HAP-1 (cell line): ENCODE measurements around the gene MUC22.
"Not testable (repeated sequence)": the region's sequence is repeated elsewhere in the genome, so short reads cannot be mapped to it uniquely, and the experiment has no call there.

Source experiments
- DNase-seq, 2 experiments: peaks; one replicate each; pipeline ENCODE4 v3.0.0-alpha.2; 2016 to 2020; ENCODE audit warnings: low spot score in 2 of 2
- H3K27me3 ChIP-seq: fragments of 250-450 bp; sonication (Bioruptor Pico); 2 replicates; pipeline ENCODE4 v1.5.1; 2020; ENCODE audit warnings: low read depth, mild to moderate bottlenecking, moderate library complexity
- H3K36me3 ChIP-seq: fragments of 250-450 bp; sonication (Bioruptor Pico); replicated peaks from 2 replicates; pipeline ENCODE4 v1.5.1; 2020; ENCODE audit warnings: mild to moderate bottlenecking
- H3K4me1 ChIP-seq: fragments of 250-450 bp; sonication (Bioruptor Pico); 2 replicates; pipeline ENCODE4 v1.5.1; 2020; ENCODE audit warnings: mild to moderate bottlenecking
- H3K4me3 ChIP-seq: fragments of 250-450 bp; sonication (Bioruptor Pico); 2 replicates; pipeline ENCODE4 v1.5.1; 2020; ENCODE audit warnings: mild to moderate bottlenecking, moderate library complexity
- H3K9me3 ChIP-seq: fragments of 250-450 bp; sonication (Bioruptor Pico); 2 replicates; pipeline ENCODE4 v1.5.1; 2020; ENCODE audit warnings: mild to moderate bottlenecking, moderate library complexity
- in situ Hi-C: fragments of 300-500 bp; cut with MboI; formaldehyde crosslinking; loops from 3 replicates; pipeline ENCODE4 v1.14.3; 2020; ENCODE audit warnings: low sequenced_read_pairs, inconsistent platforms, mixed read lengths

Gene MUC22

DNA sequence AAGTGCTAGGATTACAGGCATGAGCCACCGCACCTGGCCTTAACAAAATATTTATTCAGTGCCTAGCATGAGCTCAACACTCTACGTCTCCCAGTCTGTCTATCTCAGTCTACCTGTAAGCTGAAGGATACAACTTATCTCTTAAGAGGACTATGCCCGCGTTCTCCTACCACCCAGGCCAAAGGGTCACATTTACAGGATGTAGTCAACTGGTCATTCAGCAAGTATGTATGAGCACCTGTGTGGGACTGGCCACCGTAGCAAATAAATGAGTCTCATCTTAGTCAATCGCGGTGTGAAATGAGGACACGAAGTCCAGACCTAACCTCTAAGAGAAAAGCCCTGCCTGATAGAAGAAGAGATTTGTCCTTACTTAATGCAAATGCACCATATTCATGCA lies 49.9 kb downstream of the MUC22 start:
- in situ Hi-C loops: no loop called here
- Histone ChIP-seq H3K27me3 (no peaks in the 10 kb centered on the region), H3K9me3 (no peaks in the 10 kb centered on the region), H3K4me1 (peaks cover 12% of the 10 kb centered on the region), H3K4me3 (no peak overlapping the region), H3K36me3 (no peaks in the 10 kb centered on the region)
- DNase-seq: no peak

DNA sequence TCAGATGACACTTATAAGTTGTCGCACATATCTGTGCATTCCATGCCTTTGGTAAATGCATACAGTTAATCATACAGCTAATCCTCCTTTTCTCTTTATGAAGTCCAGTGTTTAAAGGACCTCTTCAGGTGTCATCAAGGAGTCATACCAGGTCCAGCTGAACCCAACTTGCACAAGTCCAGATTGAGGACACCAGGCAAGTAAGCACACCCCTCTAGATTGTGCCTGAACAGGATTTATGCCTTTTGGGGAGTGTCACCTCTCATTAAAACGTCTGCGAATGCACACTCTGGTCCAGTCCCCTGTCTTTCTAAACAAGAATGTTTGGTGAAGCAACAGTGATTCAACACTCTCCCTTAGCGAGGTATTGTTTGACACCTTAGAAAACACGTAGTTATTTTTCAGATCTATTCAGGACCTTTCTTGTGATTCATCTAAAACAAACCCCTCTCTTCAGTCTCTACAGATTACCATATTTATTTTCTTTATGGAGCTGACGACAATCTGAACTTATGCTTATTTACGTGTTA lies 53.7 kb downstream of the MUC22 start:
- Histone ChIP-seq H3K4me3 (no peak overlapping the region), H3K9me3 (no peaks in the 10 kb centered on the region)
- in situ Hi-C loops: no loop called here

DNA sequence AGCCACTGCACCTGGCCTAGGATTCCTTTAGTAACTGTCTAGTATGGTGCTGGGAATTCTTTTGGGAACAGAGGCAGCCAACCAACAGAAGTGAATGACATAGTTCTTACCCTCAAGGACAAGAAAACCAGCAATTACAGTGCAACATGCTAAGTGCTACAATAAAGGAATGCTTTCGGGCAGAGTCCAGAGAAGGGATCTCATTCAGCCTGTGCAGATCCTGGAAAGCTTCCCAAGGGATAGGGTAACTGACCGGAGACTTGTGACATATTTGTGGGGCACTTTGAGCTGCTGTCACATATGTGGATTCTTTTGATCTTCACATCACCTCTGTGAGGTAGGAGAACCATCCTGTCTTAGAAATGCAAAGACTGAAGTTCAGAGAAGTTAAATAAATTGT lies 55.3 kb downstream of the MUC22 start:
- DNase-seq: no peak
- Histone ChIP-seq H3K4me3 (no peak overlapping the region), H3K4me1 (peaks cover 3% of the 10 kb centered on the region; the same call in 1 of the 2 replicates), H3K9me3 (no peaks in the 10 kb centered on the region), H3K36me3 (no peaks in the 10 kb centered on the region), H3K27me3 (no peaks in the 10 kb centered on the region)
- in situ Hi-C loops: no loop called here

More for the DNA sequence above, 53.7 kb downstream of the MUC22 start:
- no peak for DNase-seq
- no peaks in the 10 kb centered on the region for H3K4me1 ChIP-seq
- no peaks in the 10 kb centered on the region for H3K36me3 ChIP-seq
- no peaks in the 10 kb centered on the region for H3K27me3 ChIP-seq

DNA sequence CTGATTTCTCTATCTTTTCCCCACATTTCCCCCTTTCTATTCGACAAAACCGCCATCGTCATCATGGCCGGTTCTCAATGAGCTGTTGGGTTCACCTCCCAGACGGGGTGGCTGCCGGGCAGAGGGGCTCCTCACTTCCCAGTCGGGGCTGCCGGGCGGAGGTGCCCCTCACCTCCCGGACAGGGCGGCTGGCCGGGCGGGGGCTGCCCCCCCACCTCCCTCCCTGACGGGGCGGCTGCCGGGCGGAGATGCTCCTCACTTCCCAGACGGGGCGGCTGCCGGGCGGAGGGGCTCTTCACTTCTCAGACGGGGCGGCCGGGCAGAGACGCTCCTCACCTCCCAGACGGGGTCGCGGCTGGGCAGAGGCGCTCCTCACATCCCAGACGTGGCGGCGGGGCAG lies 56.8 kb downstream of the MUC22 start:
- in situ Hi-C loops: not testable (repeated sequence)

DNA sequence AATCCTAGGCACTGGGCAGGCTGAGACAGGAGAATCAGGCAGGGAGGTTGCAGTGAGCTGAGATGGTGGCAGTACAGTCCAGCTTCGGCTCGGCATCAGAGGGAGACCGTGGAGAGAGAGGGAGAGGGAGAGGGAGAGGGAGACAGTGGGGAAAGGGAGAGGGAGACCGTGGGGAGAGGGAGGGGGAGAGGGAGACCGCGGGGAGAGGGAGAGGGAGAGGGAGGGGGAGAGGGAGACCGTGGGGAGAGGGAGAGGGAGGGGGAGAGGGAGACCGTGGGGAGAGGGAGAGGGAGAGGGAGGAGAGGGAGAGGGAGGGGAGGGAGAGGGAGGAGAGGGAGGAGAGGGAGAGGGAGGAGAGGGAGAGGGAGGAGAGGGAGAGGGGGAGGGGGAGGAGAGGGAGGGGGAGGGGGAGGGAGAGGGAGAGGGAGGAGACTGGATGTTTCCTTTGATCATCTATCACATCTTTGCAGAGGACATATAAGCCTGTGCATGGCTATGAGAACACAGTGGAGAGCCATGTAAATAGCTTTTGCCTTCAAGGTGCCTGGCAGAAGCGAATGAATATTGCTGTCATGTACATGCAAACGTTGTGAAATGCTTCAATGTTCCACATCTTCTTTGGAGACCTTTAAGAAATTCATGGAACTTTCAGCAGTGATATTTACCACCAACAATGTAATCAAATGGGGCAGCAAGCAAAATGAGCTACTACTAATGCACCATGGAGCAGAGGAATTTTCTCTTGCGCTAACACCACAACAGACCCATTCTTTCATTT lies 57.8 kb downstream of the MUC22 start:
- H3K4me1 ChIP-seq: peaks cover 20% of the 10 kb centered on the region
- H3K36me3 ChIP-seq, H3K9me3 ChIP-seq, H3K4me3 ChIP-seq, H3K27me3 ChIP-seq, DNase-seq, in situ Hi-C loops: not testable (repeated sequence)

More for the DNA sequence above, 56.8 kb downstream of the MUC22 start:
- not testable (repeated sequence) for H3K4me1 ChIP-seq, H3K9me3 ChIP-seq, H3K36me3 ChIP-seq, DNase-seq, H3K27me3 ChIP-seq, H3K4me3 ChIP-seq

DNA sequence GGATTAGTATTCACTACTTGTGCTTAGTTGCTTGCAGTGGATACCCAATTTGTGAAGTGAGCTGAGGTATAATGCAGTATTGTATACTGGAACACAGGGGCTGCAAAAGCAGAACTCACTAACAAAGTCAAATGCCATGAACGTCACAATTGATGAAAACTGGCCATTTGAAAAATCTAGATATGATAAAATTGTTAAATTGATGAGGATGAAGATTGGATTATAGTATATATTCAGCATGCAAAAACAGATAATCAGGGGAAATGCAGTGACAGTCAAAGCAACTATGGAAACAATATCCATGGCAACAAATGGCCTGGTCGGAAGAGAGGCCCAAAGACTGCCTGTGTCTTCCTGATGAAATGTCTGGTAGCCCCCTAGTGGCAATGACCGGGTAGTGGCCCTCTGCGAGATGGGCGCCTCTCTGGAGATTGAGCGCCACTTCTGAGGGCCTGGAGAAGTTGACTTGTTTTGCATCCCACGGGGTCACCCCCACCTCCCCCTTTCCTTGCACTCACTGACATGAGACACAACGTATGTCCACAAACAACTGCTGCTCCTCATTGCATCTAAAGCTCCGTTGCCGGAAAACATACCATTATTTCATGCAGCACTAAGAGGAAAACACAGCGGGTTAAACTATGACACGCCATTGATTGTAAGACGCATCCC lies 58.5 kb downstream of the MUC22 start:
- in situ Hi-C loops: no loop called here
- peaks cover 25% of the 10 kb centered on the region for H3K4me1 ChIP-seq
- H3K27me3 ChIP-seq: no peaks in the 10 kb centered on the region
- no peaks in the 10 kb centered on the region for H3K36me3 ChIP-seq
- DNase-seq: peak; percentile 80 to 86
- no peak overlapping the region for H3K4me3 ChIP-seq
- H3K9me3 ChIP-seq: no peaks in the 10 kb centered on the region

DNA sequence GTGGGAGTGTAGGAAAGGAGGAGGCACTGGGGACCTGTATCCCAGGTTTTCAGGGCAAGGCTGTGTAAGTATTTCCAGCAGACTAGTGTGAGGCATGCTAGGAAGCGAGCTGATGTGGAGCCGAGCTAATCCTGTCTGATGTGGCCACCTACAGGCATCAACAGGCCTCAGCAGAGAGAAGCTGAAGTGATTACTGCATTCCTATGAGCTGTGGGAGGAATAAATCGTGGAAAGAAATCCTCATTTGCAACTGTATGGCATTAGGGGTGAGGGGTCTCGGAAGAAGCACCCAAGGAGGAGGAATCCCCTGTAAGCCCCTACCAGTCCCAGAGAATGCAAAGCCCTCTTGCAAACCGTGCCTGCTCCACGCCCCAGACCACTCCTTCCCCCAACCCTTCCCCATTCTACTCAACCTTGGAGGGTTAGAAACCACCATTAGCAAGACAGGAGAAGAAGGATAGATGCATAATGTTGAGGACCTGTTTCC lies 60.5 kb downstream of the MUC22 start:
- no peaks in the 10 kb centered on the region for H3K36me3 ChIP-seq
- H3K27me3 ChIP-seq: no peaks in the 10 kb centered on the region
- peak; percentile 78 to 83 for DNase-seq
- in situ Hi-C loops: loop anchor here (10.0 kb wide), 1 partner anchor 326 kb away; the partner anchor contains the start of genes FLOT1 and IER3
- peaks cover 25% of the 10 kb centered on the region for H3K4me1 ChIP-seq
- no peaks in the 10 kb centered on the region for H3K9me3 ChIP-seq
- H3K4me3 ChIP-seq: no peak overlapping the region

DNA sequence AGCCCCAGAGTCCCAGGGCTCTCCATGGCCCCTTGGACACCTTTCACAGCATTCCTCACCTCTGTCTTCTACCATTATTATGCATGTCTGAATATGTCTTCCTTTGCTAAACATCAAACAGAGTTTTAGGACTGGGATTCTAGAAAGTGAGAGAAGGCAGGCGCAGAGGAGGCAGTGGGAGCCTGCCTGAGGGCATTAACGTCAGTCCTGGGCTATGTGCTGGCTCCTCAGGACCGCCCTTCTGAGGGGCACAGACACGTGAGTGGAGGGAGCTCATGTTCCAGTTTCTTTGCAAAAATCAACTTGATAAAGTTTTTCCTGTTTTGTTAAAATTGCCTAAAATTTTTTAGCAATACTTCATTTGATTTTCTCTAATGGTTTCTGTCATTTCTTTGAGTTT lies 64.1 kb downstream of the MUC22 start:
- Histone ChIP-seq H3K9me3 (no peaks in the 10 kb centered on the region), H3K4me3 (no peak overlapping the region), H3K27me3 (no peaks in the 10 kb centered on the region), H3K36me3 (no peaks in the 10 kb centered on the region), H3K4me1 (peaks cover 25% of the 10 kb centered on the region)
- in situ Hi-C loops: loop anchor here (10.0 kb wide), 1 partner anchor 330 kb away; the partner anchor contains the start of genes FLOT1 and IER3
- no peak for DNase-seq

DNA sequence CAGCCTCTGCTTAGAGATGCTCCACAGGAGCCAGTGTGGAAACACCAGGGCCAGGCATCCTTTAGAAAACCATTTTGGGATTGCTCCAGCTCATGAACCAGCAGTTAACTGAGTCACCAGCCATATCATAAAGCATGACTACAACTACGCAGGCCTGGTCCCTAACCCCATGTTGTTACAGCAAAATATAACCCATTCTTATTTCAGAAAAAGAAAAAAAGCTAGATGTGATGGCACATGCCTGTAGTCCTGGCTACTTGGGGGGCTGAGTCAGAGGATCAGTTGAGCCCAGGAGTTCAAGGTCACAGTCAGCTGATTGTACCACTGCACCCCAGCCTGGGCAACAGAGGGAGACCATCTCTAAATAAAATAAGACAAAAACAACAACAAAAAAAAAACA lies 65.3 kb downstream of the MUC22 start:
- in situ Hi-C loops: loop anchor here (5.0 to 25.0 kb wide), 3 partner anchors 158 to 588 kb away; partner anchors contain the start of genes FLOT1, HLA-E and IER3

DNA sequence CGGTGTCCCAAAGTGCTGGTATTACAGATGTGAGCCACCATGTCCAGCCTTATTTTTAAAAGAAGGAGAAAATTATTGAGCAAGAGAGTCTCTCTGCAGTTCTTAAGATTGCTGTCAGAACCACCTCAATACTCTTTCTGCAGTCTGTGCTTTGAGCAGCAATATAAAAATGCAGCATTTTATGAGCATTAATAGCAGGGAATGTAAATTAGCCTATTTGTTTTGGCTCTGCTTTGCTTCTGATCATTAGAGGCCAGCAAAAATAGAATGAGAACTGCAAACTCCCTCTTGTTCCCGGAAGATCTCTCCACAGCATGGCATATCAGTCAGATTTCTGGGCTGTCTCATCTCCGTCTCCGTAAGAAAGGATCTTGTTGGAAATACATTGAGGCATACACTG lies 66.3 kb downstream of the MUC22 start:
- in situ Hi-C loops: loop anchor here (5.0 to 25.0 kb wide), 3 partner anchors 159 to 589 kb away; partner anchors contain the start of genes FLOT1, HLA-E and IER3

More for the DNA sequence above, 65.3 kb downstream of the MUC22 start:
- H3K27me3 ChIP-seq: no peaks in the 10 kb centered on the region
- peaks cover 25% of the 10 kb centered on the region for H3K4me1 ChIP-seq
- H3K36me3 ChIP-seq: no peaks in the 10 kb centered on the region
- DNase-seq: no peak
- H3K9me3 ChIP-seq: no peaks in the 10 kb centered on the region
- no peak overlapping the region for H3K4me3 ChIP-seq

DNA sequence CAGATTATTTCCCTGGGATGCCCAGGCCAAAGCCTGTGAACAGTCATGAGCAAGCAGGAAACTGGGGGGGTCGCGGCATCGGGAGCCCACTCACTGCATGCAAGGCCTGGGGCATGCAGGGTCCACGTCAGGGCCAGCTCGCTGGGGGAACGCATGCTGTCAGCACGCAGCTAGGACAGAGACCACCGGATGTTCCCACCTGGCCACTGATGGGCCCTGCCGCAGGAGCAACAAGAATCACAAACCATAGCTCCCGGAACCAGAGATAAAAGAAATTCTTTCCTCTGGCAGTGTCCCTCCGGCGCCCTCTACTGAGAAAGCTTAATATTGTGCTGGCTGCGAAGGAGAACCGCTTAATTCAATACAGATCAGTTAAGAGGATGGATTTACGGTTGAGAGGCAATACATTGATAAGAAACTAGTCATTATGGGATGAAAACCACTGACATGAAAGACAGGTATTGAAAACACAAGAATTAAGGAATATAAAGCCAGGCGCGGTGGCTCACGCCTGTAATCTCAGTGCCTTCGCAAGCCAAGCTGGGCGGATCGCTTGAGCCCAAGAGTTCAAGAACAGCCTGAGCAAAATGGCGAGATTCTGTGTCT lies 69.5 kb downstream of the MUC22 start:
- DNase-seq: peak; percentile 74 to 84
- Histone ChIP-seq H3K4me3 (no peak overlapping the region), H3K9me3 (no peaks in the 10 kb centered on the region), H3K36me3 (no peaks in the 10 kb centered on the region), H3K27me3 (no peaks in the 10 kb centered on the region), H3K4me1 (peaks cover 2% of the 10 kb centered on the region; the same call in 1 of the 2 replicates)
- in situ Hi-C loops: loop anchor here (5.0 to 25.0 kb wide), 4 partner anchors 162 to 592 kb away; partner anchors contain the start of genes FLOT1, HLA-E and IER3

More for the DNA sequence above, 66.3 kb downstream of the MUC22 start:
- H3K4me1 ChIP-seq: peaks cover 19% of the 10 kb centered on the region
- no peaks in the 10 kb centered on the region for H3K9me3 ChIP-seq
- no peak overlapping the region for H3K4me3 ChIP-seq
- no peaks in the 10 kb centered on the region for H3K36me3 ChIP-seq
- H3K27me3 ChIP-seq: no peaks in the 10 kb centered on the region
- DNase-seq: no peak

DNA sequence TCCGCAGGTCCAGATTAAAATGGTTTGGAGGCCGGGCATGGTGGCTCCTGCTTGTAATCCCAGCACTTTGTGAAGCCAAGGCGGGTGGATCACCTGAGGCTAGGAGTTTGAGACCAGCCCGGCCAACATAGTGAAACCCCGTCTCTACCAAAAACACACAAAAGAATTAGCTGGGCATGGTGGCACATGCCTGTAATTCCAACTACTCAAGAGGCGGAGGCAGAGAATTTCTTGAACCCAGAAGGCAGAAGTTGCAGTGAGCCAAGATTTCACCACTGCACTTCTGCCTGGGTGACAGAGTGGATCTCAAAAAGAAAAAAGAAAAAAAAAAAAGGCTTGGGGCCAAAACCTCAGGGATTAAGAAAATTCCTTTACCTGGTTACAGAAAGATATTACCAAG lies 71.6 kb downstream of the MUC22 start:
- Histone ChIP-seq H3K9me3 (no peaks in the 10 kb centered on the region), H3K27me3 (no peaks in the 10 kb centered on the region), H3K4me3 (no peak overlapping the region), H3K4me1 (peaks cover 2% of the 10 kb centered on the region; the same call in 1 of the 2 replicates), H3K36me3 (no peaks in the 10 kb centered on the region)
- DNase-seq: no peak
- in situ Hi-C loops: loop anchor here (5.0 to 25.0 kb wide), 2 partner anchors 255 to 595 kb away; partner anchors contain the start of gene HLA-E

DNA sequence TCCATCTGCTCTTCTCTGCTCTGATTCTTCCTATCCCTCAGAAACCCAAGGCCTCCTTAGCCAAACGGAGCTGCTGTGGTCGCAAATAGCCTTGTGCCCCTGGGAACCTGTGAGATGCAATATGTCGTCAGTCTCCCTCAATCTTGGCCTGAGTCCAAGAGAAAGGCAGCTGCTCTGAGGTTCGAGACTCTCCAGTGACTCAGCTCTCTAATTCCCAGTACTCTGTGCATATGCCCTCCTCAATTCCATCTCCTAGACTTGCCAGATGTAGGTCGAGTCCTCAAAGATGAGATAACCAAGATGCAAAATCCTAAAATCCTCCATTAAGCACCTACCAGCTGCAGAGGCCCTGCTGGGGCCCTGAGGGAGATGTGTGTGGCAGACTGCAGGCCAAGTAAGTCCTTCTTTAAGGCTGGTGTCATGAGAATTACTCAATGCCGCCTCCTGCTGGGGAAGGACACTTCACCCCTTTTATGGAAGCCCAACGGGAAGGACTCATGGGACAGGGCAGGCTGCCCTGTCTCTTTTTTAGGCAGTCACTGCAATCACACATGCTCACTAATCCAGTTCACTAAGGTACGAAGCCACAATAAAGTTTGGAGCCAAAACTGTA lies 73.6 kb downstream of the MUC22 start:
- in situ Hi-C loops: loop anchor here (5.0 to 25.0 kb wide), 2 partner anchors 257 to 597 kb away; partner anchors contain the start of gene HLA-E
- Histone ChIP-seq H3K27me3 (no peaks in the 10 kb centered on the region), H3K4me3 (no peak overlapping the region), H3K4me1 (peaks cover 5% of the 10 kb centered on the region; the same call in 1 of the 2 replicates), H3K36me3 (no peaks in the 10 kb centered on the region), H3K9me3 (no peaks in the 10 kb centered on the region)
- DNase-seq: peak; percentile 50 to 82
